Pancreas (tissue), 10 donors: ENCODE measurements around the gene ASPDH. TPM values are rescaled to one million over a fixed set of nuclear protein-coding genes. Genes with fewer than 3 reads are reported as not detected.

Experiments used
- ATAC-seq, 4 donors: fragments of 200-7000 bp; cut with Tn5 transposase; one replicate each; pipeline versions ENCODE4 v1.8.0 to v1.9.1; 2020; ENCODE audit warnings: mild to moderate bottlenecking in 4 of 4, moderate library complexity in 4 of 4
- DNase-seq, 6 donors: peaks; one replicate each; pipeline ENCODE4 v3.0.0-alpha.2; 2020
- FAIRE-seq: peaks from 2 replicates; lab custom pipeline; 2012; peaks lifted over from hg19 to GRCh38; lab: Jason Lieb, UNC
- H3K27ac ChIP-seq, 4 donors: fragments of 200-600 bp; sonication (generic); 1 replicate in 3 of 4; 2 replicates in 1 of 4; pipeline versions ENCODE4 v1.5.0 to v1.8.0; 2020
- H3K27me3 ChIP-seq, 4 donors: fragments of 200-600 bp; one replicate each; pipeline ENCODE4 v1.8.0; 2021
- H3K36me3 ChIP-seq, 3 donors: fragments of 200-600 bp; sonication (generic) in 1 of 3; one replicate each; pipeline versions ENCODE4 v1.5.0 to v1.8.0; 2020 to 2021
- H3K4me1 ChIP-seq, 3 donors: fragments of 200-600 bp; one replicate each; pipeline ENCODE4 v1.8.0; 2021
- H3K4me3 ChIP-seq, 4 donors: fragments of 200-600 bp; sonication (generic) in 2 of 4; one replicate each; pipeline versions ENCODE4 v1.5.0 to v1.8.0; 2020 to 2021
- H3K9me3 ChIP-seq, 4 donors: fragments of 200-600 bp; one replicate each; pipeline ENCODE4 v1.8.0; 2021
- WGBS, 2 donors: extraction: QIAGEN DNeasy Blood & Tissue Kit; methylation state at CpG; one replicate each; pipeline ENCODE4 v1.1.7; 2013; 5-methylcytosine and 5-hydroxymethylcytosine counted together
- intact Hi-C, 3 donors: fragments of 100-400 bp; cut with DNase I; formaldehyde crosslinking; loops; one replicate each; pipeline versions ENCODE4 v1.11.1 to v1.14.2; 2022
- polyA plus RNA-seq, 2 donors: library from polyadenylated mRNA; stranded (reverse); fragments of 200-250 nt; gene quantifications; one replicate each; pipeline ENCODE4 v1.2.3, GENCODE V29; 2013
- total RNA-seq, 6 donors: library from RNA; stranded (reverse); fragmentation: NEBNext Ultra II Directional in 4 of 6; extraction: Animal tissue kit (Norgen Biotek cat#: 25700) in 4 of 6; gene quantifications; one replicate each; pipeline versions ENCODE4 v1.2.1 to v1.2.4, GENCODE V29; 2021 to 2023
- TF ChIP-seq, protein P1 (sequence below), 4 donors: fragments of 200-600 bp; sonication (generic) in 3 of 4; IDR thresholded peaks; one replicate each; pipeline versions ENCODE4 v1.5.0 to v1.8.0; 2021; ENCODE audit warnings: antibody characterized with exemption in 4 of 4
- donor health status: healthy with polysubstance abuse.
- donor health status: DM: no; HTN: no; CAD: no; lungs with moderate emphysema.
- donor health status: DM: no; HTN: no; CAD: no.
- donor health status: control.
- donor health status: control.
- donor health status: Bipolar disorder and iron deficiency.
- donor health status: DM: yes; HTN: yes; CAD: no.
- donor health status: DM: no; HTN: no; CAD: no.
- donor health status: DM: no; HTN: no; CAD: no.
- donor health status: DM: yes; HTN: yes; CAD: no.

The ASPDH gene
- total and polyA plus RNA-seq, 8 donors = 0.49 to 4.6 (median 1.2) TPM; not detected in 4

DNA sequence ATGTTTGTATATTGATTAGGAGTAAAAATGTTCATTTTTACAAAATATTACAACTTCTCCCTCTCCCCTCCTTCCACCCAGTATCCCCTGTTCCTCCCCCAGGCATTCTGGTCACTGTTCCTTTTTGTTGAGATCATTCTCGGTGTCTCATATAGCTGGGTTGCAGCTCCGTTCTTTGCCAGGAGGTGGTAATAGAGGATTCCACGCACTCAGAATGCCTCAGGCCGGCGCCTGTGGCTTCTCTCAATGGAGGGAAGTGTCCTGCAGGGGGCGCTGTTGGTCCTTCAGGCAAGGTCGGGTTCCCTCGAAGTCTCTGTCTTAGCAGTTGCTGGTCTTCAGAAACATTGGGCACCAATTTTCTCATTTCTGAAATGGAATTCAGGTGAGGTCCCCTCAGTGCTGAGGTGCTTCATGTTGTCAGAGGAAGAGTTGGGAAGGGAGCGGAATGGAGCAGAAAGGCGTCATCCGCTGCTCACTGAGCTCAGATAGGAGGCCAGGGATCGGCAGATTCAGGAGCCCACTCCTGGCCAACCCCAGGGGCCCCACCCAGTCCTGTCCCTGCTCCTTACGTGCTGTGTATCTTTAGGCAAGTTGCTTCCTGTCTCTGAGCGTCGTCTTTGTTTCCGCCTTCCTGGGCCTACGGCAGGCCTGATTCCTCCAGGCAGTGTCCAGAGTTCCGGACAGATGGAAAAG, 26.7 kb downstream of the ASPDH start:
- Histone ChIP-seq H3K36me3 (peaks cover 0 to 8% (median 7%) of the 10 kb centered on the region in 3 donors), H3K4me1 (no peaks in the 10 kb centered on the region), H3K27ac (no peak overlapping the region), H3K4me3 (no peak overlapping the region), H3K9me3 (no peaks in the 10 kb centered on the region), H3K27me3 (no peaks in the 10 kb centered on the region)
- no peak for ATAC-seq
- TF ChIP-seq, protein P1, sequence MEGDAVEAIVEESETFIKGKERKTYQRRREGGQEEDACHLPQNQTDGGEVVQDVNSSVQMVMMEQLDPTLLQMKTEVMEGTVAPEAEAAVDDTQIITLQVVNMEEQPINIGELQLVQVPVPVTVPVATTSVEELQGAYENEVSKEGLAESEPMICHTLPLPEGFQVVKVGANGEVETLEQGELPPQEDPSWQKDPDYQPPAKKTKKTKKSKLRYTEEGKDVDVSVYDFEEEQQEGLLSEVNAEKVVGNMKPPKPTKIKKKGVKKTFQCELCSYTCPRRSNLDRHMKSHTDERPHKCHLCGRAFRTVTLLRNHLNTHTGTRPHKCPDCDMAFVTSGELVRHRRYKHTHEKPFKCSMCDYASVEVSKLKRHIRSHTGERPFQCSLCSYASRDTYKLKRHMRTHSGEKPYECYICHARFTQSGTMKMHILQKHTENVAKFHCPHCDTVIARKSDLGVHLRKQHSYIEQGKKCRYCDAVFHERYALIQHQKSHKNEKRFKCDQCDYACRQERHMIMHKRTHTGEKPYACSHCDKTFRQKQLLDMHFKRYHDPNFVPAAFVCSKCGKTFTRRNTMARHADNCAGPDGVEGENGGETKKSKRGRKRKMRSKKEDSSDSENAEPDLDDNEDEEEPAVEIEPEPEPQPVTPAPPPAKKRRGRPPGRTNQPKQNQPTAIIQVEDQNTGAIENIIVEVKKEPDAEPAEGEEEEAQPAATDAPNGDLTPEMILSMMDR (IDR thresholded peaks at IDR 0.05) = peak in 2 of 4 donors; percentile 22 to 42
- 76 to 84% methylated on average over 18 of the region's 18 CpGs for WGBS, 2 donors
- intact Hi-C loops = no loop called here
- no peak for FAIRE-seq
- peak in 1 of 6 donors; percentile 62 for DNase-seq

DNA sequence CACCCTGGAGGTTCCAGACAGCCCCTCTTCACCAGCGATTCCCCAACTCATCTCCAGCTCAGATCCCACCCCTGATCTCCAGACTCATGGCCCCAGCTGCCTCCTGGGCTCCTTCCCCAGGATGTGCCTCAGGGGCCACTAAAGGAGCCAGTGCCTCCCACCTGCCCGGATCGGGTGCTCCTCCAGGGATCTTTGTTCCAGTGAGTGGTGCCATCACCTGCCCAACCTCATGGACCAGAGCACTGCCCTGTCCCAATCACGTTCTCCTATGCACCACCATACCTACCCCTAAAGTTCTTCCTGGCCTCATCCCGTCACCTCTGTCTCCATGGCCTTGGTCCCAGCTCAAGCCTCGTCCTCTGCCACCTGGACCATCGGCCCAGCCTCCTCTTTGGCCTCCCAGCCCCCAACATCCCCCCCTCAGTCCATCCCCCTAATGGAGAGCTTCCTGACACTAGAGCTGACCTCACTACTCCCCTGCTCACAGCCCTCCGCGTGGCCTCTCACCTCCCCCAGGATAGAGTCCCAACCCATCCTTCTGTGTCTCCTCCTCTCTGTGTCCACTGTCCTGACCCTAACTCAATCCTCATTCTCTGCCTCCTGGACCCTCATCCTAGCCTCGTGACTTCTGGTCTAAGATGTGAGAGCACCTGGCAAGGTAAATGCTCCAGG, 28.3 kb downstream of the ASPDH start:
- Histone ChIP-seq H3K27ac (no peak overlapping the region), H3K4me1 (no peaks in the 10 kb centered on the region), H3K27me3 (no peaks in the 10 kb centered on the region), H3K36me3 (peaks cover 0 to 23% (median 13%) of the 10 kb centered on the region in 3 donors), H3K4me3 (no peak overlapping the region), H3K9me3 (no peaks in the 10 kb centered on the region)
- intact Hi-C loops = no loop called here
- TF ChIP-seq, protein P1 (IDR thresholded peaks at IDR 0.05) = no peak
- ATAC-seq (no peak), DNase-seq (peak in 2 of 6 donors; percentile 25 to 42), FAIRE-seq (no peak)
- 92% methylated on average over 10 of the region's 10 CpGs for WGBS, 2 donors

DNA sequence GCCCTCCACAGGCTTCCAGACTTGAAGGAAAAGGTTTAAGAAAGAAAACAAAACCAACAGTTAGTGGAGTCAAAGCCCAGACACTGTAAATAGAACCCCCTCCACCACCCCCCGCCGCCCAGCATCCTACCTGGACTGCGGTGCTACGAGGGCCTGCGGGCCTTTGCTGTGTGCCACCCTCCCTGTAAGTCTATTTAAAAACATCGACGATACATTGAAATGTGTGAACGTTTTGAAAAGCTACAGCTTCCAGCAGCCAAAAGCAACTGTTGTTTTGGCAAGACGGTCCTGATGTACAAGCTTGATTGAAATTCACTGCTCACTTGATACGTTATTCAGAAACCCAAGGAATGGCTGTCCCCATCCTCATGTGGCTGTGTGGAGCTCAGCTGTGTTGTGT, 30.8 kb downstream of the ASPDH start:
- Histone ChIP-seq H3K27ac (no peak overlapping the region), H3K9me3 (no peaks in the 10 kb centered on the region), H3K36me3 (peaks cover 0 to 28% (median 25%) of the 10 kb centered on the region in 3 donors), H3K4me3 (no peak overlapping the region), H3K4me1 (peaks cover 0 to 2% (median 0%) of the 10 kb centered on the region in 3 donors), H3K27me3 (no peaks in the 10 kb centered on the region)
- DNase-seq (peak in 2 of 6 donors; percentile 2 to 21), FAIRE-seq (no peak), ATAC-seq (no peak)
- TF ChIP-seq, protein P1 (IDR thresholded peaks at IDR 0.05) = no peak
- intact Hi-C loops = no loop called here
- 87 to 88% methylated on average over 10 of the region's 10 CpGs for WGBS, 2 donors

DNA sequence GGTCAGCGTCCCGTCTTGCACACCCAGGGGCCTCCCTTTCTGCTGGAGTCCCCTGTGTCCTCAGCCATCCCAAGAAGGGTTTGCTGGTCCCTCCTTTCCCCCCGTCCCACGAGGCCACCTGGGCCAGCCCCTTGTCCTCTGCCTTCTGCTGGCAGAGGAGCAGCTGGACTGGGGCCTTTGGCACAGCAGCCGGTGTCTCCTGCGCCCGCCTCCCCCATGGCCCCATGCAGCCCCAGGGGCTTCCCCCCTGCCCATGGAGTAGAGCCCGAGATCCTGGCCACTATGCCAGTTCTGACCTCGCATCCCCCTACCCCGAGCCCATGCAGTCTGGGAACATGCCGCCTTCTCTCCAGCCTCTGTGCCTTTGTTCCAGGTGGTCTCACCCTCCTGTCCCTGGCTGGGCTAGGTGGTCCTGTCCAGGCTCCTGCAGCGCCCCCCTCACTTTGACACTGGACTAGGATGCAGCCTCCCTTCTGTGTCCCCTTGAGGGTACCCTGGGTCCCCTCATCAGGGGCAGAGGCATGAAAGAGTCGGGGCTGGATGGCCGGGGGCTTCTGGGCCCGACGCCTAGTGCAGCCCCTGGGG, 31.4 kb downstream of the ASPDH start:
- Histone ChIP-seq H3K9me3 (no peaks in the 10 kb centered on the region), H3K4me1 (peaks cover 0 to 8% (median 0%) of the 10 kb centered on the region in 3 donors), H3K36me3 (peaks cover 0 to 28% (median 25%) of the 10 kb centered on the region in 3 donors), H3K27me3 (no peaks in the 10 kb centered on the region), H3K4me3 (no peak overlapping the region), H3K27ac (no peak overlapping the region)
- intact Hi-C loops = no loop called here
- DNase-seq (peak in 1 of 6 donors; percentile 52), ATAC-seq (no peak), FAIRE-seq (no peak)
- WGBS, 2 donors = 85 to 89% methylated on average over 15 to 16 of the region's 16 CpGs
- TF ChIP-seq, protein P1 (IDR thresholded peaks at IDR 0.05) = no peak
